Pulmonary artery endothelial cell (primary cell): ENCODE measurements around the gene DCBLD2. TPM values are rescaled to one million over a fixed set of nuclear protein-coding genes. Genes with fewer than 3 reads are reported as not detected.

Experiments
- DNase-seq: peaks from one replicate; pipeline ENCODE4 v3.0.0-alpha.2; 2011; ENCODE audit warnings: low read depth, low spot score
- total RNA-seq: library from RNA; depleted of rRNA; stranded (reverse); fragments of >200 nt; gene quantifications from 2 replicates; pipeline ENCODE4 v1.2.3, GENCODE V29; 2014

Gene DCBLD2
- total RNA-seq, 1 donor from 2014 or later = 71.7 TPM

DNA sequence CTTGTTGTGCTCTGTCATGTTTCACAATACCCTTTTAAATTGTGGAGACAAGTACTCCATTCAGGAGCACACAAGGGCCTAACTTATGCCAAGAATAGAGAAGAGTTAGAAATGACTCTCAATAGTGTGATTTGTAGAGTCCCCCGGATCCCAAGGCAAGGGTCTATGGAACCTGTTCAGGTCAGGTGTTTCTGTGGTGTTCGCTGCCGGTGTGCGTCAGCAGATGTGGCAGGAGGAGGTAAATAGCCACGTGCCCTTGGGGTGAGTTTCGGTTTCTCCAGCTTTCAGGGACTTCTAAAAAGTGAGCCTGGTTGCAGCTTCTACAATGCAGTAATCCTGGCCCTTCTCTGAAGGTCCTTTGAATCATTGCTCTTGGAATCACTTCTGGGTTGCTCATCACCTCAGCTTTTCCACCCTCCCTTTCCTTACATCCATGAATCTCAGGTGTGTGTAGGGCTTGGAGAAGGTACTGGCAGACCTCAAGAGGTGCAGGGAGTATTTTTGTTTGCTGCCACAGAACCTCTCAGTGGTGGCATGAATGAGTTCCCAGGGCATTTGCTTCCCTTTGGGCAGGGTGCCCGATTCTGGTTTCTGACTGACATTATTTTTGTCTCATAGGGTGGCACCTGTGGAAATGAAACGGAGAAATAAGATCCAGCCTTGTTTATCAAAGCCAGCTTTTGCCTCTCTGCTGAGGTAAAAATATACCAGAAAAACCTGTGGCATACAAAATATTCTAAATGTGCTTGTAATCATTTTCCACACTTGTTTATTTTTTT lies 131.0 kb downstream of the DCBLD2 start:
- DNase-seq = no peak

- DNase-seq = no peak
Observed at GRCh38 chr3:98769448-98769847, 132.0 kb downstream of the DCBLD2 start.

DNA sequence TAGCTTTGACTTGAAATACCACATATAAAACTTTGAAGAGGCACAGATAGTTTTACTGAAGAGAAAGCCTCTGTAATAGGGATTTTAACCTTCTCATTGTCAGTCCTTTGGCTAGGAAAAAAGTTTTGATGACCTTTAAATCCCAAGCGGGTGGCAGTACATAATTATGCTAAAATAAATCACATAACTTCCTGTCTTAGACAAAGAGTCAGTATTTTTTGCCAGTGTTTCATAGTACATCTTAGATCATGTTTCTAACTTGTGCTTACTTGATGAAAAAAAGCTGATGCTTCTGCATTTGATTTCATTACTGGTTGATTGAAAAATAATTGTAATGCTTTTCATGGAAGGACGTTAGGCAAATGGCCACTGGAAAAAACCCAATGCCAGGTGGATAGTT lies 132.5 kb downstream of the DCBLD2 start:
- DNase-seq = no peak

- DNase-seq = no peak
Observed at GRCh38 chr3:98766924-98767323, 134.6 kb downstream of the DCBLD2 start.

DNA sequence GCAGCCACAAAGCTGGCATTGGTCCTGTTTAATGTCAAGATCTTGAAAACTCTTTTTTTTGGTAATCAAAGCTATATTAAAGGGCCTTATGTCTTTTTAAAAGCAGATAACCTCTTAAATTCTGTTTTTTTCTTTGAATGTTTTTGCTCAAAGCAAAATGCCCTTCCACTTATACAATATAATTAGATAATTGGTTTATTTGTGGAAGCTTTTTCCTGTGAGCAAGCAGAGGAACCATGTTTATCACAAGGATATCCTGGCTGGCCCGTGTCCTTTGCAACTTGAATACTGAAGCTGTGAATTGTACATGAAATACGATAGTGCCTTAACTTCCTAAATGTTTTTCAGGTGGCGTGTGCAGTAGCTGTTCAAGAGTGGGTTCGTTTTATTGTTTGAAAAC lies 135.8 kb downstream of the DCBLD2 start:
- no peak for DNase-seq

- no peak for DNase-seq
Observed at GRCh38 chr3:98764472-98764884, 137.0 kb downstream of the DCBLD2 start.

DNA sequence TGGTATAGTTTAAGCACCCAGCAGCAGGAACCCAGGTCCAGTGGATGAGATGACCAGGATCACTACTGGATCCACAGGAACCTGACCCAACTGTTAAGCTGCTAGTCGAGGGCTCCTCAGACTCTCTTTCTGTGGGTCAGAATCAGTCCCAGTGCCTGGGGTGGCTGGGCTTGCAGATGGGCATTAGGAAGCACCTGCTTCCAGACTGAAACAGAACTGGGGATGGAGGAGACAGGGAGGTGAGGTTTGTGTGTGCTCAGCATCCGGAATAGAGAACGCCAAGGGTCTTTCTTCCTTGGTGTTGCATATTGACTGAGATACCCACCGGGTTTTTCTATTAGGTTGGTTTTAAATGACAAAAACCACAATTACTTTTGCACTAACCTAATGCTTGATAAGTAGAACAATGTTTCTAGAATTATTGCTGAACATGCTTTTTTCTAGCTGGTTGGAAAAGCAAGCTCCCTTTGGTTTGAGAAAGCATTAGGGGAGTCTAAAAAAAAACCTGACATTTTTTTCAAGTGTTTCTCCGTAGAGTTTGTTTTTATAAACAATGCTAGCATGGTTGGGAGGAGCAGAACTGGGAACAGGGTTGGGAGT lies 137.6 kb downstream of the DCBLD2 start:
- DNase-seq = no peak

DNA sequence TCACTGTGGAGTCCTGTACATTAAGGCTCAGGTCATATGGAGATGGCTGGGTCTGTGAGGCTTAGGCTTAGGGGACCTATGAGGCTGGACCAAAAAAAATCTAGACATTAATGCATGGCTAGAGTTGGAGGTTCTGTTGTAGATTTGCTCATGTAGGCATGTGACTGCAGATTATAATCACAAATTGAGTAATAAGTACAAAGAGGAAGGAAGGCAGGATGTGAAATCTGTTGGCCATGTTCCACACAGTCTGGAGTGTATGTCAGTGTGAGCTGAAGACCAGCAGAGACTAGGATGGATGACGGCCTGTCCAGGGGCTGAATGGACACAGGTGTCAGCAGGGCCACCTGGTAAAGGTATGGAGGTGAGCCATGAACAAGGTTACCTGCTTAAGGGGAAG lies 138.4 kb downstream of the DCBLD2 start, which contains the start of gene ST3GAL6:
TSS of gene ST3GAL6 (plus strand) at position 265 of the 400 bp plus-strand sequence. CDS start 5,101 bp downstream, outside the sequence.
- no peak for DNase-seq

- no peak for DNase-seq
Observed at GRCh38 chr3:98761643-98762229, 139.8 kb downstream of the DCBLD2 start.

- DNase-seq = no peak
Observed at GRCh38 chr3:98759629-98760028, 141.9 kb downstream of the DCBLD2 start.

- DNase-seq = no peak
Observed at GRCh38 chr3:98755601-98756000, 145.9 kb downstream of the DCBLD2 start.

- no peak for DNase-seq
Observed at GRCh38 chr3:98754483-98754882, 147.0 kb downstream of the DCBLD2 start.

- no peak for DNase-seq
Observed at GRCh38 chr3:98750276-98750919, 151.1 kb downstream of the DCBLD2 start.

DNA sequence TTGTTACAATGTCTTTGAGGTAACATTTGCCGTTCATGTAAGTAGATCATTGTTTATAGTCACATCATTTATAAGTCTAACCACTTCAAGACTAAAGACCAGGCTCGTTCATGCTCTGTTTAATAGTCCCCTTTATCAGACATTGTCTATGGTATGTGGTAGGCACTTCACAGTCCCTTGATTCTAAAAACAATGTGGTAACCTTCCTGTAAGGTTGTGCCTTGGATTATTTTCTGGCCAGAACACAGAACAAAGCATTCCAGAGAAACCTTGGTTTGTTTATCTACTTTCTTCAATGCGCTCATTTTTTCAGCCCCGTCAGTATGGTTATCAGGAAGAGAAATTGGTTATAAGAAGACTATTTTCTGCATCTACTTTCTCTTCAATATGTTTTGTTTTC lies 154.6 kb downstream of the DCBLD2 start:
- no peak for DNase-seq

- DNase-seq = no peak
Observed at GRCh38 chr3:98746122-98746521, 155.4 kb downstream of the DCBLD2 start.

Other genes starting within 250 kb of the DCBLD2 start
- gene ST3GAL6, start 138.4 kb downstream of the DCBLD2 start, total RNA-seq = 22.2 and 27.6 TPM in 2 replicates